ENCODE measurements around the gene HTN3.
A peak's percentile ranks its signal among the peaks of the same experiment; 100 is the strongest.
"Not testable (repeated sequence)": the region's sequence is repeated elsewhere in the genome, so short reads cannot be mapped to it uniquely, and the experiment has no call there.

The HTN3 gene

GRCh38 chr4:70028159-70028558 lies at the start of gene HTN3:
HTN3 (plus strand) TSS chr4:70028459; CDS start chr4:70030741, 2,282 bp downstream.
- in situ Hi-C loops (cut with HindIII; ENCODE audit: low pct_unique_long_range_greater_than_20kb, low sequenced_read_pairs); DNase-seq (ENCODE audit: low read depth in 1 of 2, low spot score in 1 of 2): not testable (repeated sequence)

DNA sequence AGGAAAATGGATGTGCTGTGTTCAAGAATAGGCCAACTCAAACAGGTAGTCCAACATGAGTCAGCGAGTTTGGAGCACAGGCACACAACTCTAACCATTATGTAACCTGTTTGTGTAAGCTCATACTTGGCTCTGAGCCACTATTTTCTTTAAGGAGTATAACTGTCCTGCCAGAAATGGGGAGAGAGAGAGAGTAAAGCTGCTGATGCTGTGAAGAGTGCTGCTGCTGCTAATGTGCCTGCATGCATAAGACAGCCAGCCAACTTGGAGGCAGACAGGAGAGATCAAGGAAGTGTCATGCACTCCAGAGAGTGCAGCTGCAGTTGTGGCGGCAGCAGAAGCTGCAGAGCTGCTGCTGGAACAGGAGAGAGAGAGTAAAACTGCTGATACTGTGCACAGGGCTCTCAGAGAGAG lies 44.2 kb upstream of the HTN3 start:
- in situ Hi-C loops (cut with HindIII; ENCODE audit: low pct_unique_long_range_greater_than_20kb, low sequenced_read_pairs), result no loop called here
- DNase-seq (ENCODE audit: low read depth in 1 of 2, low spot score in 1 of 2), result peak; percentile 13 to 88
- TF ChIP-seq JUND (IDR thresholded peaks at IDR 0.05; ENCODE audit: low read depth), result 0 out of 2 replicates have a peak, but pooled peaks have one; percentile 12

DNA sequence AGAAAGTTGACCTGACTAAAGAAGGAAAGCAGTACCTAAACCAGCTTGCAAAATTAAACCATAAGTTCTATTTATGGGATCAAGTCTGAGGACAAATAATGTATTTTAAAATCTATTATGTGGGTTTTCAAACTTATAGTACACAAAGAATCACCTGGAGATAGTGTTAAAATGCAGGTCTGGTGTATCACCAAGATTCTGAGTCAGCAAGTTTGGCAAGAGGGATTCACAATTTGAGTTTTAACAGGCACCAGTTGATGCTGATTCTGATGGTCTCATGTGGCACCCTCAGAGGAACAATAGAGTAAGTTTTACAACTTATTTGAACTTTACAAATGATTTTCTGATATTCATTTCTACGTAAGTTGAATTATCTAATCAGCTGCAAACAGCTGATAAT lies 41.6 kb upstream of the HTN3 start:
- no peak for TF ChIP-seq JUND (IDR thresholded peaks at IDR 0.05; ENCODE audit: low read depth)
- in situ Hi-C loops (cut with HindIII; ENCODE audit: low pct_unique_long_range_greater_than_20kb, low sequenced_read_pairs), result no loop called here
- DNase-seq (ENCODE audit: low read depth in 1 of 2, low spot score in 1 of 2), result no peak

DNA sequence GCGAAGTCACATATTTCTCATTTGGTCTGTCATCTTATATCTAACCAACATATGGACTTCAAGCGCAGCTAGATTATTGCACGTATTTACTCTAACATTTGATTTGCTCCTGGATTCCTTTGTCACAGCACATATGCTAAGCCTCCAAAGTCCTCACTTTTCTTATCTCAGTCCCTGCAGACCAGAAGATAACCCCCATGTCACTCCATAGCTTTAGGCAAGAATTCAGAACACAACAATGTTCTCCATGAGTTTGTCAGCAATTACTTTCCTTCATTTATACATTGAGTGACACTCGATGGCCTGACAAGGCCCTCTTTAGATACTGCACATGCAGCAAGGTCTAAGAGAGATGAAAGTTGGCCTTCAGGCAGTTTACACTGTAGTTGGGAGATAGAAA lies 37.2 kb upstream of the HTN3 start:
- DNase-seq (ENCODE audit: low read depth in 1 of 2, low spot score in 1 of 2), result no peak
- in situ Hi-C loops (cut with HindIII; ENCODE audit: low pct_unique_long_range_greater_than_20kb, low sequenced_read_pairs), result no loop called here
- TF ChIP-seq JUND (IDR thresholded peaks at IDR 0.05; ENCODE audit: low read depth), result no peak

DNA sequence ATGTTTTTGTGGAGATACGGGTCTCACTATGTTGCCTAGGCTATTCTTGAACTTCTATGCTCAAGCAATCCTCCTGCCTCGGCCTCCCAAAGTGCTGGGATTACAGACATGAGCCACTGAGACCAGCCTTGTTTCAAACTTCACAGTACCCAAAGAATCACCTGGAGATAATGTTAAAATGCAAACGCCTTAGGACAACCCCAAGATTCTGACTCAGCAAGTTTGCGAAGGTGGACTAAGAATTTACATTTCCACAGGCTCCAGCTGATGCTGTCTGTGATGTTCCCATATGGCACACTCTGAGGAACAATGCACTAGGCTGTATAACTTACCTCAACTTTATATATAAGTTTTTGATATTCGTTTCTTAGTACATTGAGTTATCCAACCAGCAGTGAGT lies 33.5 kb upstream of the HTN3 start:
- DNase-seq (ENCODE audit: low read depth in 1 of 2, low spot score in 1 of 2), result peak in 1 of 2 experiments; percentile 3
- no peak for TF ChIP-seq JUND (IDR thresholded peaks at IDR 0.05; ENCODE audit: low read depth)
- in situ Hi-C loops (cut with HindIII; ENCODE audit: low pct_unique_long_range_greater_than_20kb, low sequenced_read_pairs), result no loop called here

DNA sequence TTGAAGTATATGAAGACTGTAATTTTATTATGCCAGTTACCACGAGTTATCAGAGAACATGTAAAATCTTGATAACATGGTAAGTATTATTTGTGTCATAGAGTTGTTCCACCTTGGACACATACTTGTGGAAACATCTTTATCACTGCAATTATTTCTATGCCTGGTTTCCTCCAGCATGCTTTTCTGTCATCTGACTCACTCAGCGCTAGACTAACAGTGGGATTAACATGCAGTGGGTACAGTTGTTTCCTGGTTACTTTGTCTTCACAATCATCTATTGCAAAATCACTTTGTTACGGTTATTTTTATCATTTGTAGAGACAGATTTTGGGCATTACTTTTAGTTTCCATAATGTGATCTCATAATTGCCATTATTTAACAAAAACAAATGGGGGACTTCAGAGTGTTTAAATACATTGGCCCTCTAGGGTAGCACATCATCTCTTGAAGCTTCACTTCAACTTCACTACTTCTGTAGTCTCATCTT lies 32.7 kb upstream of the HTN3 start, which contains the start of gene STATH:
TSS of gene STATH (plus strand) at position 441 of the 491 bp plus-strand sequence. CDS start 2,472 bp downstream, outside the sequence.
- TF ChIP-seq JUND (IDR thresholded peaks at IDR 0.05; ENCODE audit: low read depth), result no peak
- DNase-seq (ENCODE audit: low read depth in 1 of 2, low spot score in 1 of 2), result no peak
- in situ Hi-C loops (cut with HindIII; ENCODE audit: low pct_unique_long_range_greater_than_20kb, low sequenced_read_pairs), result no loop called here

- DNase-seq (ENCODE audit: low read depth in 1 of 2, low spot score in 1 of 2), result no peak
- TF ChIP-seq JUND (IDR thresholded peaks at IDR 0.05; ENCODE audit: low read depth), result no peak
- in situ Hi-C loops (cut with HindIII; ENCODE audit: low pct_unique_long_range_greater_than_20kb, low sequenced_read_pairs), result no loop called here
Measured at GRCh38 chr4:69999420-69999819, 28.8 kb upstream of the HTN3 start.

- no peak for DNase-seq (ENCODE audit: low read depth in 1 of 2, low spot score in 1 of 2)
- in situ Hi-C loops (cut with HindIII; ENCODE audit: low pct_unique_long_range_greater_than_20kb, low sequenced_read_pairs), result no loop called here
- no peak for TF ChIP-seq JUND (IDR thresholded peaks at IDR 0.05; ENCODE audit: low read depth)
Measured at GRCh38 chr4:70000711-70001110, 27.5 kb upstream of the HTN3 start.

DNA sequence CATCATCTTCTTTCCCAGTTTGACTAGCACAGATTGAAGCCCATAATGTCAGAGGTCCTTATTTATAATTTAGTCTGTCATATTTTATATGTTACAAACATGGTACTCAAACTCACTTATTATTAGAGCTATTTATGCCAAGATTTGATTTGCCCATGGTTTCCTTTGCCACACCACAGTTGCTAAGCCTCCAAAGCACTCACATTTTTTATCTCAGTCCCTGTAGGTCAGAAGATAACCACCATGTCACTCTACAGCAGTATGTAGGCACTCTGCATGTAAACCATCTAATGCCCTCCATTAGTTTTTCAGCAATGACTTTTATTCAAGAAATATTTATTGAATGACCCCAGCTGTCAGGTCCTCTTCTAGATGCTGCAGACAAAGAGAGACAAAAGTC lies 25.8 kb upstream of the HTN3 start:
- no peak for TF ChIP-seq JUND (IDR thresholded peaks at IDR 0.05; ENCODE audit: low read depth)
- in situ Hi-C loops (cut with HindIII; ENCODE audit: low pct_unique_long_range_greater_than_20kb, low sequenced_read_pairs), result no loop called here
- no peak for DNase-seq (ENCODE audit: low read depth in 1 of 2, low spot score in 1 of 2)

DNA sequence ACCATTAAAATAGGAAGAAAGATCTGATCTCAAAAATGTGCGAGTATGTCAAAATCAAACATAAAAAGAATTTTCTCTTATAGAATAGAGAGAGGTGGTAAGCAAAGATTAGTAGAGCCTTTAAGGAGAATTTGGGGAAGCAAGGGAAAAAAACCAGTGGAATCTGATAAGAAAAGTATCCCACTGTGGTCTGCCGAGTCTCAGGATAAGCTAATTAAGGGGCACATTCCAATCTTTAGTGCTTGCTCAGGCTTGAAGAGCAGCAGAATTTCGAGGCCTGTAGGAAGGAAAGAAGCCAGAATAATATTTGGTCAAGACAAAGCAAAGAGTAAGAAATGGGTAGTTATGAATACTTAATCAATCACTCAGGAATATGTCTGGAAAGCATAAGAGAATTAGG lies 19.5 kb upstream of the HTN3 start:
- TF ChIP-seq JUND (IDR thresholded peaks at IDR 0.05; ENCODE audit: low read depth), result no peak
- no peak for DNase-seq (ENCODE audit: low read depth in 1 of 2, low spot score in 1 of 2)
- in situ Hi-C loops (cut with HindIII; ENCODE audit: low pct_unique_long_range_greater_than_20kb, low sequenced_read_pairs), result no loop called here

GRCh38 chr4:70019006-70019405 lies 9.3 kb upstream of the HTN3 start:
- in situ Hi-C loops (cut with HindIII; ENCODE audit: low pct_unique_long_range_greater_than_20kb, low sequenced_read_pairs), result not testable (repeated sequence)
- DNase-seq (ENCODE audit: low read depth in 1 of 2, low spot score in 1 of 2), result peak in 1 of 2 experiments; percentile 17

DNA sequence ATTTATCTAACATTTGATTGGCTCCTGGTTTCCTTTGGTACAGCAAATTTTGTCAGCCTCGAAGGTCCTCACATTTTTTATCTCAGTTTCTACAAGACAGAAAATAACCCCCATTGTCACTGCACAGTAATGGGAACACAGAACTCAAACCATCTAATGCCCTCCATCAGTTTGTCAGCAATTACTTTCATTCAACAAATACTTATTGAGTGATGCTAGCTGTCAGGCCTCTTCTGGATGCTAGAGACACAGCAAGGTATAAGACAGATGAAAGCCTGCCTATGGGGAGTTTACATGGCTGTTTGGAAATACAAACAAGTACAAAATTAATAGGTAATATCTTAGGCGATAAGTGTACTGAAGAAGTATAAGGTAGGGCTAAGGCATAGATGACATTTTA lies 5.0 kb upstream of the HTN3 start:
- no peak for TF ChIP-seq JUND (IDR thresholded peaks at IDR 0.05; ENCODE audit: low read depth)
- in situ Hi-C loops (cut with HindIII; ENCODE audit: low pct_unique_long_range_greater_than_20kb, low sequenced_read_pairs), result no loop called here
- no peak for DNase-seq (ENCODE audit: low read depth in 1 of 2, low spot score in 1 of 2)

DNA sequence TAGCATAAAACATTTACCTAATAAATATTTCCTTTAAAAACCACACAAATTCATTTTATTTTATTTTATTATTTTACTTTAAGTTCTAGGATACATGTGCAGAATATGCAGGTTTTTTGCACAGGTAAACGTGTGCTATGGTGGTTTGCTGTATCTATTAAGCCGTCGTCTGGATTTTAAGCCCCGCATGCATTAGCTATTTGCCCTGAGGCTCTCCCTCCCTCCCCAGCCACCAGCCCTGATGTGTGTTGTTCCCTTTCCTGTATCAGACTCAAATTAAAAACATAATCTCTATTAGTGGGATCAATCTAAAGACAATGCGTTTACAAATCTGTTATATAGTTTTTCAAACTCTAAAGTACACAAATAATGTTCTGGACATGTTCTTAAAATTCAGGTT lies 1.2 kb upstream of the HTN3 start:
- no peak for DNase-seq (ENCODE audit: low read depth in 1 of 2, low spot score in 1 of 2)
- no peak for TF ChIP-seq JUND (IDR thresholded peaks at IDR 0.05; ENCODE audit: low read depth)
- in situ Hi-C loops (cut with HindIII; ENCODE audit: low pct_unique_long_range_greater_than_20kb, low sequenced_read_pairs), result no loop called here

DNA sequence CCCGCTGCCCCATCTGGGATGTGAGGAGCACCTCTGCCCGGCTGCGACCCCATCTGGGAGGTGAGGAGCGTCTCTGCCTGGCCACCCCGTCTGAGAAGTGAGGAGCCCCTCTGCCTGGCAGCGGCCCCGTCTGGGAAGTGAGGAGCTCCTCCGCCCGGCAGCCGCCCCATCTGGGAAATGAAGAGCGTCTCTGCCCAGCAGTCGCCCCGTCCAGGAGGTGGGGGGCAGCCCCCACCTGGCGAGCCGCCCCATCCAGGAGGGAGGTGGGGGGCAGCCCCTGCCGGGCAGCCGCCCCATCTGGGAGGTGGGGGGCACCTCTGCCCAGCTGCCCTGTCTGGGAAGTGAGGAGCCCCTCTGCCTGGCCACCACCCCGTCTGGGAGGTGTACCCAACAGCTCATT lies 9.3 kb downstream of the HTN3 start:
- in situ Hi-C loops (cut with HindIII; ENCODE audit: low pct_unique_long_range_greater_than_20kb, low sequenced_read_pairs); DNase-seq (ENCODE audit: low read depth in 1 of 2, low spot score in 1 of 2): not testable (repeated sequence)

DNA sequence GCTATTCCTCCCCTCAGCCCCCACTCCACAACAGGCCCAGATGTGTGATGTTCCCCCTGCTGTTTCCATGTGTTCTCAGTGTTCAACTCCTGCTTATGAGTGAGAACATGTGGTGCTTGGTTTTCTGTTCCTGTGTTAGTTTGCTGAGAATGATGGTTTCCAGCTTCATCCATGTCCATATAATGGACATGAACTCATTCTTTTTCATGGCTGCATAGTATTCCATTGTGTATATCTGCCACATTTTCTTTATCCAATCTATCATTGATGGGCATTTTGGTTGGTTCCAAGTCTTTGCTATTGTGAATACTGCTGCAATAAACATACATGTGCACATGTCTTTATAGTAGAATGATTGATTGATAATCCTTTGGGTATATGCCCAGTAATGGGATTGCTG lies 11.7 kb downstream of the HTN3 start:
- DNase-seq (ENCODE audit: low read depth in 1 of 2, low spot score in 1 of 2); in situ Hi-C loops (cut with HindIII; ENCODE audit: low pct_unique_long_range_greater_than_20kb, low sequenced_read_pairs): not testable (repeated sequence)
